HL-60/S4 (cell line): ENCODE results near the gene TRIM49C.
"Not testable (repeated sequence)": the region's sequence is repeated elsewhere in the genome, so short reads cannot be mapped to it uniquely, and the experiment has no call there.

ENCODE experiments used
- in situ Hi-C: fragments of 300-500 bp; cut with MboI; formaldehyde crosslinking; loops from 2 replicates; pipeline ENCODE4 v1.14.3; 2022; ENCODE audit warnings: low sequenced_read_pairs

The TRIM49C gene

DNA sequence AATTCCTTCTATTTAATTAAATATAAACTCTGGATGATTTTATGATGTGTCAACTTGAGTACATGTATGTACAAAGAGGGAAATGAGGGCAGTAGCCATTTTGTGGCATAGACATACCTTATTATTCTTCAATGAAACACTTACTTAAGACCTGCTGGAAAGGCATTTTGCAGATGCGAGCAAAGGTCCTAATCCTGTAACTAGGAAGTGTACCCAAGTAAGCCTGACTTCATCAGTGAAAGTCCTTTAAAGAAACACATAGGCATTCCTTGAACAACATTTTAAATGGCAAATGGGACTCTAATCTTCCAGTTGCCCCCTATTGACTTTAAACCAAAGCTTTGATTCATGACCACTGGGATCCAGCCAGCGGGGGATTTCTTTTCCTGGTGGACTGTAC lies at the start of gene TRIM49C:
Gene TRIM49C, plus strand, starts transcription at position 301 of the 400 bp plus-strand sequence. CDS start 4,106 bp downstream, outside the sequence.
- in situ Hi-C loops = not testable (repeated sequence)

DNA sequence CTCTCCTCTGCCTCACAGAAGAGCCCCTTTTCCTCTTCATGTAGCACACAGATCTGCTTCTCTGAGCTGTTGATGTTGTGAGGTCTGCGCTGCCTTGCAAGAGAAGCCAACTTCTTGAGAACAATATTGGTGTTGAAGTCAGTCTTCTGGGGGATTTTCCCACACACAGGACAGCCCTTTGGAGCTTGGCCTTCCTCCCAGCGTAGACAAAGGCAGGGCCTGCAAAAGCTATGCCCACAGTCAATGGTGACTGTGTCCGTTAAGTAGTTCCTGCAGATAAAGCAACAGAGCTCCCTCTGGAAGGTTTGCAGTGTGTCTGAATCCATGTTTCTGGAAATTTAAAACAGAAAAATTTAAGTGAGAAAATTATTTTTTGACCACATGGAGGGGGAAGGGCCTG lies 6.7 kb upstream of the TRIM49C start:
- in situ Hi-C loops = not testable (repeated sequence)

GRCh38 chr11:90051591-90052209 lies 20.8 kb downstream of the TRIM49C start:
- in situ Hi-C loops = not testable (repeated sequence)

DNA sequence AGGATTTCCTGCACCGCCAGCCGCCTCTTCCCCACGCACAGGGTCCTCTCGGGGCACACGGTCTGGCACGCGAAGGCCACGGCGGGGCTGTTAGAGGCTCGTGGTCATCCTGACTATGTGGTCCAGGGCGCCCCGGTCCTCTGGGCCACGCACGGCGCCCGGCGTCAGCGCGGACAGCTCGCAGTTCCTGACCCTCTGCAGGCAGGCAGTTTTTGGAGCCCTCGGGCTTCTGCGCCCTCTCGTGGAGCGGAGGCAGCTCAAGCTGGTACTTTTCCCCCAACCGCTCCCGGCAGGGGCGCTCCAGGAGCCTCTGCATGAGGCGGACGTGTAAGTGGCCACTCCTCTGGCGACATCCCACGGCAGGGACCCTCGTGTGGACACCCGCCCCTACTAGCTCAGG lies 21.4 kb downstream of the TRIM49C start:
- in situ Hi-C loops = not testable (repeated sequence)

- in situ Hi-C loops = not testable (repeated sequence)
Observed at GRCh38 chr11:90053545-90053944, 22.6 kb downstream of the TRIM49C start.

GRCh38 chr11:90085650-90086049 lies 54.7 kb downstream of the TRIM49C start, which contains the start of gene UBTFL1:
TSS of gene UBTFL1 (plus strand) at chr11:90085950. CDS start at chr11:90085950, 0 bp downstream.
- in situ Hi-C loops = not testable (repeated sequence)

DNA sequence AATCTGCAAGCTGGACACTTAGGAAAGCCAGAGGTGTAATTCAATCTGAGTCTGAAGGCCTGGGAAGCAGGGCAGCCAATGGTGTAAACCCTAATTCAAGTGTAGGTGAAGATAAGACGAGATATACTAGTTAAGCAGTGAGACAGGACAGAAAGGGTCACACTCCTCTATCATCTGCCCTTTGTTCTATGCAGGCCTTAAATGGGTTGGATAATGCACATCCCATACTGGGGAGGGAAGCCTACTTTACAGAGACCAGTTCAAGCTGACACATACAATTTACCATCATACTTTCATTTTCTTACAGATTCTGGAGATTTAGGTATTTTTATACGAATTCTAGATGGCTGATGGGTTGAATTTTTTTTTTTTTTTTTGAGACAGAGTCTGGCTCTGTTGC lies 57.8 kb downstream of the TRIM49C start:
- in situ Hi-C loops = not testable (repeated sequence)
